ENCODE measurements around the gene FAM78A.
"Not testable (repeated sequence)": the region's sequence is repeated elsewhere in the genome, so short reads cannot be mapped to it uniquely, and the experiment has no call there.

FAM78A gene

GRCh38 chr9:131236161-131236560 lies 40.1 kb downstream of the FAM78A start:
- DNase-seq = no peak

GRCh38 chr9:131235480-131235851 lies 40.8 kb downstream of the FAM78A start:
- DNase-seq = no peak

GRCh38 chr9:131234799-131235479 lies 41.4 kb downstream of the FAM78A start:
- no peak for DNase-seq

- DNase-seq = no peak
Observed at GRCh38 chr9:131233995-131234394, 42.3 kb downstream of the FAM78A start.

- DNase-seq = no peak
Observed at GRCh38 chr9:131233556-131233955, 42.8 kb downstream of the FAM78A start.

- no peak for DNase-seq
Observed at GRCh38 chr9:131228988-131229387, 47.3 kb downstream of the FAM78A start.

- no peak for DNase-seq
Observed at GRCh38 chr9:131227959-131228460, 48.3 kb downstream of the FAM78A start.

GRCh38 chr9:131227112-131227958 lies 49.0 kb downstream of the FAM78A start:
- DNase-seq = no peak

GRCh38 chr9:131226226-131226625 lies 50.1 kb downstream of the FAM78A start:
- no peak for DNase-seq

- no peak for DNase-seq
Observed at GRCh38 chr9:131222460-131222859, 53.9 kb downstream of the FAM78A start.

GRCh38 chr9:131220485-131220884 lies 55.8 kb downstream of the FAM78A start:
- no peak for DNase-seq

- DNase-seq = no peak
Observed at GRCh38 chr9:131218370-131218769, 57.9 kb downstream of the FAM78A start.

- no peak for DNase-seq
Observed at GRCh38 chr9:131217331-131218031, 58.8 kb downstream of the FAM78A start.

GRCh38 chr9:131216806-131217205 lies 59.5 kb downstream of the FAM78A start:
- DNase-seq = no peak

- DNase-seq = no peak
Observed at GRCh38 chr9:131214876-131215275, 61.4 kb downstream of the FAM78A start.

- DNase-seq = no peak
Observed at GRCh38 chr9:131214286-131214856, 61.9 kb downstream of the FAM78A start.

- DNase-seq = not testable (repeated sequence)
Observed at GRCh38 chr9:131211920-131212319, 64.4 kb downstream of the FAM78A start.
